GM21528 (cell line): Measurements from ENCODE around the gene SGSM1.

Source experiments
- ATAC-seq: cut with Tn5 transposase; IDR thresholded peaks from one replicate; pipeline ENCODE4 v1.9.1; 2021; ENCODE audit warnings: mild to moderate bottlenecking, moderate library complexity; ENCODE audit not compliant: unreplicated experiment, low FRiP score

SGSM1 gene

GRCh38 chr22:24947881-24948280 lies 141.9 kb downstream of the SGSM1 start:
- ATAC-seq, result no peak

- ATAC-seq, result no peak
These were observed 142.6 kb downstream of the SGSM1 start for GRCh38 chr22:24948356-24949202.

GRCh38 chr22:24950272-24950902 lies 144.4 kb downstream of the SGSM1 start:
- ATAC-seq, result no peak

GRCh38 chr22:24951942-24952836 lies 146.2 kb downstream of the SGSM1 start, which contains the start of gene KIAA1671:
Gene KIAA1671 (plus strand): TSS chr22:24952716. CDS start chr22:25028000, 75,284 bp downstream.
- no peak for ATAC-seq

GRCh38 chr22:24952837-24953383 lies 146.9 kb downstream of the SGSM1 start:
- no peak for ATAC-seq

- ATAC-seq, result no peak
These were observed 147.5 kb downstream of the SGSM1 start for GRCh38 chr22:24953384-24954113.

GRCh38 chr22:24954114-24954463 lies 148.1 kb downstream of the SGSM1 start:
- no peak for ATAC-seq

GRCh38 chr22:24954856-24955255 lies 148.8 kb downstream of the SGSM1 start:
- no peak for ATAC-seq

GRCh38 chr22:24957043-24957442 lies 151.0 kb downstream of the SGSM1 start:
- ATAC-seq, result no peak

- no peak for ATAC-seq
These were observed 155.3 kb downstream of the SGSM1 start for GRCh38 chr22:24961217-24961844.

GRCh38 chr22:24962094-24962493 lies 156.1 kb downstream of the SGSM1 start:
- no peak for ATAC-seq

GRCh38 chr22:24962835-24963234 lies 156.8 kb downstream of the SGSM1 start:
- ATAC-seq, result no peak

- ATAC-seq, result no peak
These were observed 158.4 kb downstream of the SGSM1 start for GRCh38 chr22:24964441-24964840.

- no peak for ATAC-seq
These were observed 160.0 kb downstream of the SGSM1 start for GRCh38 chr22:24965822-24966626.

- ATAC-seq, result no peak
These were observed 162.1 kb downstream of the SGSM1 start for GRCh38 chr22:24968066-24968561.

- no peak for ATAC-seq
These were observed 163.7 kb downstream of the SGSM1 start for GRCh38 chr22:24969560-24970301.

GRCh38 chr22:24972369-24972768 lies 166.4 kb downstream of the SGSM1 start:
- no peak for ATAC-seq

- ATAC-seq, result no peak
These were observed 167.9 kb downstream of the SGSM1 start for GRCh38 chr22:24973872-24974271.
